Subcutaneous adipose tissue (tissue), 4 donors: ENCODE data around the gene TAMALIN. TPM values are rescaled to one million over a fixed set of nuclear protein-coding genes. Genes with fewer than 3 reads are reported as not detected.

Experiments used
- total RNA-seq, 4 donors: library from RNA; depleted of rRNA; stranded (reverse); fragments of >200 nt; gene quantifications; one replicate each; pipeline ENCODE4 v1.1.0, GENCODE V29; 2016
- TF ChIP-seq, protein P1 (sequence below): fragments of 450-650 bp; IDR thresholded peaks from one replicate; pipeline ENCODE4 v1.5.1; 2016; ENCODE audit warnings: low read depth, mild to moderate bottlenecking, control low read depth, antibody characterized with exemption, moderate library complexity

TAMALIN gene
- total RNA-seq, 4 donors from 2014 or later, result 9.0 to 64.6 (median 20.1) TPM

DNA sequence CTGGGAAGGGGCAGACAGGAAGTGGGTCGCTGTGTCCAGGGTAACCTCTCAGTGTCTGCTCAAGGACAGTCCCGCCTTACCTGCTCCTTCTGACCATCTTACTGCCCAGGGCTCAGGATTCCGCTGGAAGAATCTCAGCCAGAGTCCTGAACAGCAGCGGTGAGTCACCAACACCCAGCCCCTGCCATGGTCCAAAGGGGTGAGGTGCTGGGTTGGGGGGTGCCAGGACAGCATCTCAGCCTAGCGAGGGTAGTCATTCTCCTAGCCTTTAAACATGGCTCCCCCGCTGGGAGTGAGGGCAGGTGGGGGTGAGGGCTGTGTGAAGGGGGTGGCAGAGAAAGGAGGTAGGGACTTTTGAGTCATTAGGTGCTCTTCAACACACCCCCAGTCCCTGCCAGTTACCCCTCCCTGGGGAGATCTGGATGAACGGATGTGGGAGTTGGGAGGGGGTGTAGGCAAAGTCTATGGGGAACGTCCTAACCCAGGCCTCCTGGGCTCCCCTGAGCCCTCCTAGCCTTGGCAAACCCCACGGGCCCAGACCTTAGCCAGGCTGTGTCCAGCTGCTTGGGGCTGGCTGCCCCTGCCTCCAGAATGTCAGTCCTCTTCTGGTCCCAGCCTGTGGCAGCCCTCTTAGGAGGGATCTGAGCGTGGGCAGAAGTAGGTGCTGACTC is 2.5 kb downstream of the TAMALIN start:
- TF ChIP-seq, protein P1, sequence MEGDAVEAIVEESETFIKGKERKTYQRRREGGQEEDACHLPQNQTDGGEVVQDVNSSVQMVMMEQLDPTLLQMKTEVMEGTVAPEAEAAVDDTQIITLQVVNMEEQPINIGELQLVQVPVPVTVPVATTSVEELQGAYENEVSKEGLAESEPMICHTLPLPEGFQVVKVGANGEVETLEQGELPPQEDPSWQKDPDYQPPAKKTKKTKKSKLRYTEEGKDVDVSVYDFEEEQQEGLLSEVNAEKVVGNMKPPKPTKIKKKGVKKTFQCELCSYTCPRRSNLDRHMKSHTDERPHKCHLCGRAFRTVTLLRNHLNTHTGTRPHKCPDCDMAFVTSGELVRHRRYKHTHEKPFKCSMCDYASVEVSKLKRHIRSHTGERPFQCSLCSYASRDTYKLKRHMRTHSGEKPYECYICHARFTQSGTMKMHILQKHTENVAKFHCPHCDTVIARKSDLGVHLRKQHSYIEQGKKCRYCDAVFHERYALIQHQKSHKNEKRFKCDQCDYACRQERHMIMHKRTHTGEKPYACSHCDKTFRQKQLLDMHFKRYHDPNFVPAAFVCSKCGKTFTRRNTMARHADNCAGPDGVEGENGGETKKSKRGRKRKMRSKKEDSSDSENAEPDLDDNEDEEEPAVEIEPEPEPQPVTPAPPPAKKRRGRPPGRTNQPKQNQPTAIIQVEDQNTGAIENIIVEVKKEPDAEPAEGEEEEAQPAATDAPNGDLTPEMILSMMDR, result no peak

DNA sequence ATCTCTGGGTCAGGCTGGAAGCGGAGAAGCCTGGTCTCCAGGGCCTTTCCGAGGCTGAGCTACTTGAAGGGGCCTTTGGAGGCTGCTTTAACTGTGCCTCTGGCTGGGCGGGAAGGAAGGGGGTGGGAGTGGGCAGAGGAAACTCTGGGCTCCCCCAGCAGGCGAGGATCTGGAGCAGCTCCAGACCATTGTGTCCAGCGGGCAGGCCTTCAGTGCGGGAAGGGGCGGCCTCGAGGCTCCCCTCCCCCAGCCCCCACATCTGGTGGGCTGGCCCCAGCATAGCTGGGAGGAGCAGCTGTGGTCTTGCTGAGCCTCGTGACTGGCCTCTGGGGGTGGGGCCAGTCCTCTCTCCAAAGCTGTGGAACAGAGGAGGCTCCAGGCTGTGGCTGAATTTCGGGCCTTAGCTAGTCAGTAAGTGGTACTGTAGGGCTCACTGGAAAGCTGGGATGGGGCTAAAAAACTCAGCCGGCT is 3.4 kb downstream of the TAMALIN start:
- TF ChIP-seq, protein P1, result no peak

DNA sequence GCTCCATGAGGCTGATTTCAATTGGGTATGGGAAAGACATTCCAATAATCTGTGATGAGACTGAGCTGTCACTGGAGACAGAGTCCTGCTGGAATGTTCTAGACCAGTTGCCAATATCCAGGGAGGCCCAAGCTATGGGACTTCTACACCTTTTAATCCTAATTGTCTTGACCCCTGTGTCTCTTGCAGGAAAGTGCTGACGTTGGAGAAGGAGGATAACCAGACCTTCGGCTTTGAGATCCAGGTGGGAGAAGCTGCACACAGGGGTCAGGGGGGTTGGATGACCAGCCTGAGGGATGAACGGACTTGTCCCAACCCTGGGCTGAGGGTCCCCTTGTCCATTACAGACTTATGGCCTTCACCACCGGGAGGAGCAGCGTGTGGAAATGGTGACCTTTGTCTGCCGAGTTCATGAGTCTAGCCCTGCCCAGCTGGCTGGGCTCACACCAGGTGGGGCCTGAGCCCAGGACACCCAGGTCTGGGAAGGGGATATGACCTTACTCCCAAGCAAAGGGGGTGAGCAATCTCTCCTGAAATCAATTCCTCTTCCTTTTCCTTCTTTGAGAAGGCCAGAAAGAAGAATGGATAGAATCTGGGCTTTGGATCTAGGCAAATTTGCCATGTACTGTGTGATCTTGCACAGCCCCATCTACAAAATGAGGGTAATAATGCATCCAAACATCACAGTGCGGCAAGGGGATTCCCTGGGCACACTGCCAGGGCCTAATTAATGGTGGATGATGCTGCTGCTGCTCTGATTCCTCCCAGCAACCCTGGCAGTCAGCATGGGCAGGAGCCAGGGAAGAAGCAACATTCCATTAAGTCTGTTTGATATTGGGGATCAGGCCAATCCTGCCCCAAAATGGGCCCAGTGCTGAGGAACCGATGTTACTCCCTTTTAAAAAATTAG is 4.2 kb downstream of the TAMALIN start:
- TF ChIP-seq, protein P1, result no peak

DNA sequence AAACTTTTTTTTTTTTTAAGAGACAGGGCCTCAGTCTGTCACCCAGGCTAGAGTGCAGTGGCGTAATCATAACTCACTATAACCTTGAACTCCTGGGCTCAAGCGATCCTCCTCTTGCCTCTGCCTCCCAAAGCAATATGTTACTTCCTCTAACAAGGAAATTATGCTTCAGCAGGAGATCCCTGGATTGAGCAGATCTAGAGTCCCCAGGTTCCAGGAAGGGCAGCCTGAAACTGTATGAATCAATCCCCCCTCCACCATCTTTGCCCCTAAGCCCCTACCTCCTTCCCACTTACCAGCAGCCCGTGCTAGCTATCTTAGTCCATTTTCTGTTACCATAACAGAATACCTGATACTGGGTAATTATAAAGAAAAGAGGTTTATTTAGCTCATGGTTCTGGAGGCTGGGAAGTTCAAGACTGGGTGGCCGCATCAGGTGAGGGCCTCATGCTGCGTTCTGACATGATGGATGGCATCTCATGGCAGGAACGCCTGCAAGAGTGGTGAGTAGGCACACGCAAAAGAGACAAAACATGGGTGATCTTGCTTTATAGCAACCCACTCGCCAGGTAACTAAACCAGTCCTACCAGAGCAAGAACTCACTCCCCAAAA is 5.0 kb downstream of the TAMALIN start:
- TF ChIP-seq, protein P1, result no peak

DNA sequence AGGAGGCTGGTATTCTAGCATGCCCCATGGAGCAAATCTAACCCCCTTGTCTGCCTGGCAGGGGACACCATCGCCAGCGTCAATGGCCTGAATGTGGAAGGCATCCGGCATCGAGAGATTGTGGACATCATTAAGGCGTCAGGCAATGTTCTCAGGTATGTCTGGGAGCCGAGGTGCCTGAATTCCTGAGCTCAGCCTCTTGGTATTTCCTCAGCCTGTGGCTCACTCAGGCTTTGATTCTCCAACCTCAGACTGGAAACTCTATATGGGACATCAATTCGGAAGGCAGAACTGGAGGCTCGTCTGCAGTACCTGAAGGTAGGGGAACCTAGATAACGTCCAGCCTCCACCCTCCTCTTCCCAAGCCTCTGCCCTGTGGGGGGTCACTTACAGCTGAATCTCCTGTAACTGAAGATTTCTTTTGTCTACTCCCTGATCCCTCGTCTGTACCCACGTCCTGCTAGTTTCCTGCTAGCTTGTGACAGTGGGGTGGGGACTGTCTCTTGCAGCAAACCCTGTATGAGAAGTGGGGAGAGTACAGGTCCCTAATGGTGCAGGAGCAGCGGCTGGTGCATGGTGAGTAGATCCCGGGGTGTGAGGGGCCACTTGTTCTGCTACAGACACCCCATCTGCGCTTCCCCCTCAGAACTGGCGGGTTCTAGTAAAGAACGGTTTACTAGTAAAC is 7.0 kb downstream of the TAMALIN start:
- TF ChIP-seq, protein P1, result no peak

DNA sequence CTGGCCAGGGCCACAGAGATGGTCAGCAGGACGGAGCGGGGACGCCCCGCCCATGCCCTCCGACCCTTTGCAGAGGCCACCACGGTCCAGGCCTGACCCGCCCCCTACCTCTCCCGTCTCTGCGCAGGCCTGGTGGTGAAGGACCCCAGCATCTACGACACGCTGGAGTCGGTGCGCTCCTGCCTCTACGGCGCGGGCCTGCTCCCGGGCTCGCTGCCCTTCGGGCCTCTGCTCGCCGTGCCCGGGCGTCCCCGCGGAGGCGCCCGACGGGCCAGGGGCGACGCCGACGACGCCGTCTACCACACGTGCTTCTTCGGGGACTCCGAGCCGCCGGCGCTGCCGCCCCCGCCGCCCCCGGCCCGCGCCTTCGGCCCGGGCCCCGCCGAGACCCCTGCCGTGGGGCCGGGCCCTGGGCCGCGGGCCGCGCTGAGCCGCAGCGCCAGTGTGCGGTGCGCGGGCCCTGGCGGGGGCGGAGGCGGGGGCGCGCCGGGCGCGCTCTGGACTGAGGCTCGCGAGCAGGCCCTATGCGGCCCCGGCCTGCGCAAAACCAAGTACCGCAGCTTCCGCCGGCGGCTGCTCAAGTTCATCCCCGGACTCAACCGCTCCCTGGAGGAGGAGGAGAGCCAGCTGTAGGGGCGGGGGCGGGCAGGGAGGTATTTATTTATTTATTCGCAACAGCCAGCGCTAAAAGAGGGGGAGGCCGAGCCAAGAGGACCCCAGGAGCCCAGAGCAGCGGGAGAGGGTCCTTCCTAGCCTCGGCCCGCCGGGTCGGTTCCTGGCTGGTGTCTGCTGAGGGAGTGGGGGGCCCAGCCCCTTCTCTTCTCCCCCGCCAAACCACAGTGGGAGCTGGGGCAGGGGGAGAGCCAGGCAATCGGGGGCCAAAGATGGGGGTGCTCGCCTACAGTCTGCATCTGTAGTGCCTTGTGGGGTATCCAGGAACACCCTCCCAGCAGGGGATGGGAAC is 8.1 kb downstream of the TAMALIN start:
- TF ChIP-seq, protein P1, result no peak
